ENCODE results near the gene NPNT.

The NPNT gene

GRCh38 chr4:105917171-105917685 is 22.0 kb downstream of the NPNT start:
- DNase-seq (ENCODE audit: low read depth) = no peak

GRCh38 chr4:105921301-105921700 is 26.0 kb downstream of the NPNT start:
- no peak for DNase-seq (ENCODE audit: low read depth)

- no peak for DNase-seq (ENCODE audit: low read depth)
These were observed 28.4 kb downstream of the NPNT start for GRCh38 chr4:105923497-105924238.

- no peak for DNase-seq (ENCODE audit: low read depth)
These were observed 29.1 kb downstream of the NPNT start for GRCh38 chr4:105924341-105924740.

- DNase-seq (ENCODE audit: low read depth) = no peak
These were observed 35.4 kb downstream of the NPNT start for GRCh38 chr4:105930698-105931097.

- no peak for DNase-seq (ENCODE audit: low read depth)
These were observed 37.8 kb downstream of the NPNT start for GRCh38 chr4:105933083-105933482.

- no peak for DNase-seq (ENCODE audit: low read depth)
These were observed 39.1 kb downstream of the NPNT start for GRCh38 chr4:105934386-105934785.

GRCh38 chr4:105936901-105937300 is 41.6 kb downstream of the NPNT start:
- DNase-seq (ENCODE audit: low read depth) = no peak

GRCh38 chr4:105937759-105938158 is 42.5 kb downstream of the NPNT start:
- peak; percentile 4 for DNase-seq (ENCODE audit: low read depth)

- DNase-seq (ENCODE audit: low read depth) = no peak
These were observed 48.0 kb downstream of the NPNT start for GRCh38 chr4:105943234-105943633.

- peak; percentile 63 for DNase-seq (ENCODE audit: low read depth)
These were observed 49.3 kb downstream of the NPNT start for GRCh38 chr4:105944540-105944939.

- DNase-seq (ENCODE audit: low read depth) = no peak
These were observed 51.5 kb downstream of the NPNT start for GRCh38 chr4:105946771-105947170.

GRCh38 chr4:105950701-105951100 is 55.4 kb downstream of the NPNT start:
- no peak for DNase-seq (ENCODE audit: low read depth)

GRCh38 chr4:105951198-105951597 is 55.9 kb downstream of the NPNT start:
- peak; percentile 52 for DNase-seq (ENCODE audit: low read depth)

- DNase-seq (ENCODE audit: low read depth) = no peak
These were observed 57.3 kb downstream of the NPNT start for GRCh38 chr4:105952591-105952990.

- DNase-seq (ENCODE audit: low read depth) = no peak
These were observed 61.3 kb downstream of the NPNT start for GRCh38 chr4:105956569-105956968.

GRCh38 chr4:105957680-105958079 is 62.4 kb downstream of the NPNT start:
- DNase-seq (ENCODE audit: low read depth) = no peak

GRCh38 chr4:105963461-105964400 is 68.5 kb downstream of the NPNT start:
- DNase-seq (ENCODE audit: low read depth) = no peak

GRCh38 chr4:105965183-105965800 is 70.0 kb downstream of the NPNT start:
- no peak for DNase-seq (ENCODE audit: low read depth)

GRCh38 chr4:105966051-105966450 is 70.8 kb downstream of the NPNT start:
- peak; percentile 92 for DNase-seq (ENCODE audit: low read depth)

GRCh38 chr4:105967058-105967658 is 71.9 kb downstream of the NPNT start:
- no peak for DNase-seq (ENCODE audit: low read depth)

- no peak for DNase-seq (ENCODE audit: low read depth)
These were observed 74.3 kb downstream of the NPNT start for GRCh38 chr4:105969575-105969974.

Data from fibroblast of gingiva (primary cell).